ENCODE measurements around the gene PGPEP1.

Gene PGPEP1

GRCh38 chr19:18304458-18305310 is 35.7 kb upstream of the PGPEP1 start:
- TF ChIP-seq SIN3A (IDR thresholded peaks at IDR 0.05; ENCODE audit: borderline replicate concordance, insufficient read depth, low read length): no peak; the same call in 1 of the 2 replicates
- no peak for TF ChIP-seq REST (IDR thresholded peaks at IDR 0.05; ENCODE audit: insufficient read depth in 1 of 2, low read depth in 2 of 2, low read length in 2 of 2)
- TF ChIP-seq TAF1 (IDR thresholded peaks at IDR 0.05; ENCODE audit: borderline replicate concordance, insufficient read depth, low read length): peak; percentile 77; the same call in 1 of the 2 replicates
- peak; percentile 42 for TF ChIP-seq FOXP2 (optimal IDR thresholded peaks at IDR 0.05; ENCODE audit: borderline replicate concordance, extremely low read depth, extremely low read length, insufficient read depth)
- peak; percentile 79 for TF ChIP-seq POLR2AphosphoS5 (IDR thresholded peaks at IDR 0.05; ENCODE audit: low read depth, low read length)

DNA sequence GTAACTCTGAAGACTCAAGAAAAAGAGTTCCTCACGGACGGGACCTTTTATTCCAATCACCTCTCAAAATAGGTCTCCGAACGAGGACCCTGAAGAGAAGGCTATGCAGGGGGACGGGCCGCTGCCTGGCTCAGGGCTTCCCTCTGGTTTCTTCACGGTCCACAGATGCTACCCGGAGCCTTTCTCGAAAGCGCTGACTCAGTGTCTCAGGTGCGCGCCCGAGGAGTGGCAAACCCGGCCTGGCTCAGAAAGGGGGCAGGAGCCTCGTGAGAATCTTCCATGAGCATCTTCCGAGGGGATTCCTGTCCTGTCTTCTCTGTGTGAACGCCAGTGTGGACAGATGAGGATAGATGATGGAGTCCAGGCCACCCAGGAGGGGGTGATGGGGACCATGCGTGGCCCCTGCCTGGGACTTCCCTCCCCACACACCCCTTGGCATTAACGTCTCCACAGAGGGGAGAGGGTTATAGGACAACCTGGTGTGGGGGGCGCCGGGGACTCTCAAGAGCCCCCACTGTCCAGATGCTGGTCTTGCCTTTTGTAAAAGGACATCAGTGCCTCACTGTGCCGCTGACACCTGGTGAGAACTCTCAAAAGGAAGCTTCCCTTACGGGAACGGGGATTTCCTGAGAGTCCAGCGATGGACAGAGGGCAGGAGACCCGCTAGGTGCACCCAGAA is 34.0 kb upstream of the PGPEP1 start:
- no peak for TF ChIP-seq TAF1 (IDR thresholded peaks at IDR 0.05; ENCODE audit: borderline replicate concordance, insufficient read depth, low read length)

- TF ChIP-seq SIN3A (IDR thresholded peaks at IDR 0.05; ENCODE audit: borderline replicate concordance, insufficient read depth, low read length): no peak
- TF ChIP-seq FOXP2 (optimal IDR thresholded peaks at IDR 0.05; ENCODE audit: borderline replicate concordance, extremely low read depth, extremely low read length, insufficient read depth): no peak
- TF ChIP-seq POLR2AphosphoS5 (IDR thresholded peaks at IDR 0.05; ENCODE audit: low read depth, low read length): no peak
- no peak for TF ChIP-seq REST (IDR thresholded peaks at IDR 0.05; ENCODE audit: insufficient read depth in 1 of 2, low read depth in 2 of 2, low read length in 2 of 2)
- TF ChIP-seq TAF1 (IDR thresholded peaks at IDR 0.05; ENCODE audit: borderline replicate concordance, insufficient read depth, low read length): no peak
These were observed 33.5 kb upstream of the PGPEP1 start for GRCh38 chr19:18306888-18307260.

- TF ChIP-seq FOXP2 (optimal IDR thresholded peaks at IDR 0.05; ENCODE audit: borderline replicate concordance, extremely low read depth, extremely low read length, insufficient read depth): no peak
- no peak for TF ChIP-seq TAF1 (IDR thresholded peaks at IDR 0.05; ENCODE audit: borderline replicate concordance, insufficient read depth, low read length)
- TF ChIP-seq REST (IDR thresholded peaks at IDR 0.05; ENCODE audit: insufficient read depth in 1 of 2, low read depth in 2 of 2, low read length in 2 of 2): no peak
- no peak for TF ChIP-seq POLR2AphosphoS5 (IDR thresholded peaks at IDR 0.05; ENCODE audit: low read depth, low read length)
- TF ChIP-seq SIN3A (IDR thresholded peaks at IDR 0.05; ENCODE audit: borderline replicate concordance, insufficient read depth, low read length): no peak
These were observed 33.1 kb upstream of the PGPEP1 start for GRCh38 chr19:18307271-18307681.

DNA sequence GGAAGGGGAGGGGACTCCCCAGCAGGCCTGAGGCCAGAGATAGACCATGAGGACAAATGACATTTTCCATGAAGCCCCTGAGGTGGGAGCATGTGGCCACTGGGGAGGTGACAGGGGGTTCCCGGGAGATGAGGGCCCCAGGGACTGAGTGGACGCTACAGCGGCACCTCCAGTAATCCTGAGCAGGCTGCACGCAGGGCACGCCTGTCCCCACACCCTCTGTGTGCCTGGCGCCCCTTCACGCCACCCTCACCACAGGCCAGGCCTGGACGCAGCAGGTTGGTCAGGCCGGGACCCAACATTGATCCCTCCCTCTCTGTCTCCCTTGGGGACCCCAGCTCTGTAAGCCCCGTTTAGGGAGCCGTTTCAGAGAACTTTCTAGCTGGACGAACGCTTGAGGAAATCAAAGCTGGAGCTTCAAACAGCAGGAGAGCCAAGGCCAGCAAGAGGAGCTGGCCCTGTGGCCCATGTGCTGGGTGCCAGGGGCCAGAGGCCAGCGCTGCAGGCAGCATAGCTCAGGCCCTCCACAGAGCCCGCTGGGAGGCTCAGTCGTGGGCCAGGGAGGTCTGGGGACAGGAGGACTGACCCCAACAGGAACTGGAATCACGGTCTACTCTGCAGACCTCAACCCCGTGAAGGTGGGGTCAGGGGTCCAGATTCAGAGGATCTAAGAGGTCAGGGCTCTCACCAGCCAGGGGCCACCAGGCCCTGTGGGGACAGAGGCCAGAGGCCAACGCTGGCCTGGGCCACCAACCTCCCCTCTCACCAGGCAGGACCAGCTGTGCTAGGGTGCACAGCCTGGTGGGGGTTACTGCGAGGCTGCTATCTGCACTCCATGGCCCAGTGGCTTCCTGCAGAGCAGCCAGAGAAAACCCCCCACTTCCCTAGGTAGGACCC is 32.1 kb upstream of the PGPEP1 start:
- TF ChIP-seq TAF1 (IDR thresholded peaks at IDR 0.05; ENCODE audit: borderline replicate concordance, insufficient read depth, low read length): no peak
- no peak for TF ChIP-seq SIN3A (IDR thresholded peaks at IDR 0.05; ENCODE audit: borderline replicate concordance, insufficient read depth, low read length)
- 0 out of 2 replicates have a peak, but pooled peaks have one; percentile 30 for TF ChIP-seq POLR2AphosphoS5 (IDR thresholded peaks at IDR 0.05; ENCODE audit: low read depth, low read length)
- no peak for TF ChIP-seq FOXP2 (optimal IDR thresholded peaks at IDR 0.05; ENCODE audit: borderline replicate concordance, extremely low read depth, extremely low read length, insufficient read depth)
- no peak for TF ChIP-seq REST (IDR thresholded peaks at IDR 0.05; ENCODE audit: insufficient read depth in 1 of 2, low read depth in 2 of 2, low read length in 2 of 2)

All from PFSK-1 (cell line).